Activated CD4-positive, alpha-beta T cell treated with anti-CD3 and anti-CD28 coated beads for 36 hours (primary cell): ENCODE measurements around the gene ABCA7. TPM values are rescaled to one million over a fixed set of nuclear protein-coding genes. Genes with fewer than 3 reads are reported as not detected.

ENCODE experiments used
- ATAC-seq: fragments of 200-7000 bp; cut with Tn5 transposase; one replicate; pipeline ENCODE4 v1.10.0; 2021; ENCODE audit warnings: mild to moderate bottlenecking, moderate library complexity
- CTCF ChIA-PET: fragments of 350-600 bp; sonication (Branson Sonifier 250); formaldehyde crosslinking; loops from one replicate; lab custom pipeline; 2021; ENCODE audit warnings: antibody characterized with exemption; lab: Charles Lee
- POLR2A ChIA-PET: fragments of 350-600 bp; sonication (Branson Sonifier 250); formaldehyde crosslinking; loops from one replicate; lab custom pipeline; 2021; ENCODE audit warnings: antibody characterized with exemption, inconsistent platforms; lab: Charles Lee
- DNase-seq: peaks from one replicate; pipeline ENCODE4 v3.0.0-alpha.2; 2020
- H3K27ac Mint-ChIP-seq: one replicate; pipeline ENCODE4 v1.8.0; 2021; ENCODE audit warnings: mixed read lengths
- H3K27me3 Mint-ChIP-seq: one replicate; pipeline ENCODE4 v1.8.0; 2021; ENCODE audit warnings: mixed read lengths
- H3K36me3 Mint-ChIP-seq: one replicate; pipeline ENCODE4 v1.8.0; 2021; ENCODE audit warnings: low read depth, mixed read lengths
- H3K4me1 Mint-ChIP-seq: one replicate; pipeline ENCODE4 v1.8.0; 2021; ENCODE audit warnings: mixed read lengths
- H3K4me3 Mint-ChIP-seq: one replicate; pipeline ENCODE4 v1.8.0; 2021; ENCODE audit warnings: mild to moderate bottlenecking, moderate library complexity, mixed read lengths
- H3K9me3 Mint-ChIP-seq: one replicate; pipeline ENCODE4 v1.8.0; 2021; ENCODE audit warnings: low read depth, mixed read lengths
- intact Hi-C, 2 experiments: fragments of 100-400 bp; cut with DNase I in 1 of 2; cut with micrococcal nuclease in 1 of 2; formaldehyde crosslinking; loops; one replicate each; pipeline versions ENCODE4 v1.14.2 to v1.15.1; 2022 to 2024; cut with DNase I, micrococcal nuclease
- total RNA-seq, 2 experiments: library from RNA; stranded (reverse); gene quantifications; one replicate each; pipeline ENCODE4 v1.2.3, GENCODE V29; 2021

Gene ABCA7
- total RNA-seq, 2 experiments from 2014 or later: 14.4 to 16.9 TPM

DNA sequence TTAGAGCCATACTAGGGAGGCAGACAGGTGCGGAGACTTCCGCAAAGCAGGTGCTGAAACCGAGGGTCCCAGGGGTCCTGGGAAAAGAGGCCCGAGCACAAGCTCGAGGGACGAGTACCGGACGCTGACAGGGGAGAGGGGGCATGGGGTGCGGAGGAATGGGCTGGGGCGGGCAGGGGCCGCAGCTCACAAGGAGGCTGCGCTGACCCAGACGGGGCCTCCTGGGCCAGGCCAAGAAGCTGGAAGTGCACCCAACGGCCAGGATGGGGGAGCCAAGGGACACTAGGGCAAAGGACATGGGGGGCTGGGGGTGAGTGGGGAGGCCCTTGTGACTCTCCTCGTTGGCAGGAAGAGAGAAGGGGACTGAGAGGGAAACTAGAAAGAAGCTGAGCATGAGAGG is 53.4 kb downstream of the ABCA7 start:
- Mint-ChIP-seq H3K27ac (peak overlapping the region; percentile 24), H3K27me3 (no peaks in the 10 kb centered on the region)

DNA sequence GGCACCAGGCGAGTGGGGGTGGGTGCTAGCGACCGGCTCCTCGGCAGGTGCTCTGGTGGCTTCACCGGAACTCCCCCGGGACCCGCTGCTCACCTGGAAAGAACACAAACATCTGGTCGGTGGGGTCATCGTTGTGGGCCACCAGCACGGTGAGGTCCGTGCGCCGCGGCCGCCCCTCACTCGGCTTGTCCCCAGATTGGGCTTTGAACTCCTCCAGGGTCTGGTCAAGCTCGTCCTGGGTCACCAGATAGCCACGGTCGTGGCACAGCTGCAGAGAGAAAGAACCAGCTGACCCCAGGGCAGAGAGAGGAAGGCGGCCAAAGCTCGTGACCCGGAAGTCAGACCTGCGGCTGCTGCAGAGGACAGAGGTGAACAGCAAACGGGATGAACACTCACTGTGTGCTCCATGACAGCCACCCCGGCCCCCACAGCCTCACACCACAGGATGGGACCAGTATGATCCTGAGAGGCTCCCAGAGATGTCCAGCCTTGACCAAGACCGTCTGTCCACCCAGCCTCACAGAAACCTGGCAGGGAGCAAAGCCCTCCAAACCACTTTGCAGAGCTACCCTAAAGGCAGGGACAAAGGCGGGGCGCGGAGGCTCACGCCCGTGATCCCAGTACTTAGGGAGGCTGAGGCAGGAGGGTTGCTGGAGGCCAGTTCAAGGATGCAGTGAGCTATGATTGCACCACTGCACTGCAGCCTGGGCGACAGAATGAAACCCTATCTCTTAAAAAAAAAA is 54.1 kb downstream of the ABCA7 start:
- DNase-seq: no peak
- ATAC-seq: no peak
- intact Hi-C loops: loop anchor here (2.0 kb wide), 2 partner anchors 17 to 173 kb away; no protein-coding TSS in a partner anchor
- ChIA-PET POLR2A (interaction anchor here (0.6 to 0.8 kb wide), 2 partner anchors 10 to 63 kb away, joined by 3 to 5 read pairs; no protein-coding TSS in a partner anchor), CTCF (interaction anchor here (0.7 to 2.1 kb wide), 5 partner anchors 9 to 151 kb away, joined by 3 to 7 read pairs (median 3); partner anchors contain the start of gene ARHGAP45)
- Mint-ChIP-seq H3K36me3 (peaks cover 25% of the 10 kb centered on the region), H3K4me3 (peak overlapping the region; percentile 88), H3K27ac (peak overlapping the region; percentile 80), H3K4me1 (peaks cover 42% of the 10 kb centered on the region), H3K27me3 (no peaks in the 10 kb centered on the region), H3K9me3 (no peaks in the 10 kb centered on the region)

More for the DNA sequence above, 53.4 kb downstream of the ABCA7 start:
- POLR2A ChIA-PET: interaction anchor here (0.6 to 0.8 kb wide), 3 partner anchors 9 to 62 kb away, joined by 3 to 5 read pairs (median 3); no protein-coding TSS in a partner anchor
- ATAC-seq (no peak), DNase-seq (no peak)
- H3K9me3 Mint-ChIP-seq: no peaks in the 10 kb centered on the region
- H3K4me1 Mint-ChIP-seq: peaks cover 40% of the 10 kb centered on the region
- intact Hi-C loops: no loop called here
- peak overlapping the region; percentile 88 for H3K4me3 Mint-ChIP-seq
- H3K36me3 Mint-ChIP-seq: peaks cover 28% of the 10 kb centered on the region
- CTCF ChIA-PET: interaction anchor here (2.1 kb wide), 1 partner anchor 152 kb away, joined by 7 read pairs; no protein-coding TSS in a partner anchor

- intact Hi-C loops: loop anchor here (2.0 kb wide), 2 partner anchors 18 to 172 kb away; no protein-coding TSS in a partner anchor
- Mint-ChIP-seq H3K27ac (peak overlapping the region; percentile 80), H3K27me3 (no peaks in the 10 kb centered on the region), H3K9me3 (peaks cover under 1% of the 10 kb centered on the region), H3K36me3 (peaks cover 25% of the 10 kb centered on the region), H3K4me3 (peak overlapping the region; percentile 88), H3K4me1 (peaks cover 44% of the 10 kb centered on the region)
- ATAC-seq (peak; percentile 3), DNase-seq (no peak)
- ChIA-PET CTCF (interaction anchor here (0.7 to 2.1 kb wide), 5 partner anchors 8 to 150 kb away, joined by 3 to 7 read pairs (median 3); partner anchors contain the start of gene ARHGAP45), POLR2A (interaction anchor here (0.7 kb wide), 1 partner anchor 9 kb away, joined by 3 read pairs; no protein-coding TSS in a partner anchor)
Observed at GRCh38 chr19:1094655-1094977, 54.7 kb downstream of the ABCA7 start.

GRCh38 chr19:1094978-1095701 is 55.2 kb downstream of the ABCA7 start, which contains the start of gene POLR2E:
TSS of gene POLR2E (minus strand) at chr19:1095375. CDS start at chr19:1095315, 60 bp downstream.
- peaks cover 49% of the 10 kb centered on the region for H3K4me1 Mint-ChIP-seq
- peak within 1 kb of the TSS; percentile 93 for H3K27ac Mint-ChIP-seq
- ChIA-PET CTCF (interaction anchor here (0.7 to 2.1 kb wide), 4 partner anchors 8 to 150 kb away, joined by 3 to 7 read pairs (median 3); partner anchors contain the start of gene ARHGAP45), POLR2A (interaction anchor here (0.7 kb wide), 1 partner anchor 9 kb away, joined by 3 read pairs; no protein-coding TSS in a partner anchor)
- DNase-seq: peak; percentile 99
- no peaks in the 10 kb centered on the region for H3K27me3 Mint-ChIP-seq
- ATAC-seq: peak; percentile 89
- peaks cover 25% of the 10 kb centered on the region for H3K36me3 Mint-ChIP-seq
- intact Hi-C loops: loop anchor here (1.0 to 5.0 kb wide), 10 partner anchors 13 to 299 kb away; partner anchors contain the start of genes ABCA7 (in 1 of the 2), ARHGAP45 (in 1 of the 2), RNU6-2 (in 1 of the 2) and STK11 (in 1 of the 2)
- peaks cover 4% of the 10 kb centered on the region for H3K9me3 Mint-ChIP-seq
- H3K4me3 Mint-ChIP-seq: peak within 1 kb of the TSS; percentile 88

- CTCF ChIA-PET: interaction anchor here (0.6 to 1.4 kb wide), 2 partner anchors 33 to 127 kb away, joined by 3 to 4 read pairs; no protein-coding TSS in a partner anchor
- intact Hi-C loops: loop anchor here in 1 of 2 experiments (5.0 kb wide), 1 partner anchor 35 kb away; no protein-coding TSS in a partner anchor
- ATAC-seq (no peak), DNase-seq (no peak)
- H3K4me1 Mint-ChIP-seq: peaks cover 64% of the 10 kb centered on the region
- peaks cover 4% of the 10 kb centered on the region for H3K9me3 Mint-ChIP-seq
- peaks cover 19% of the 10 kb centered on the region for H3K36me3 Mint-ChIP-seq
- no peaks in the 10 kb centered on the region for H3K27me3 Mint-ChIP-seq
- H3K27ac Mint-ChIP-seq: peak overlapping the region; percentile 18
- POLR2A ChIA-PET: no interaction called here
- no peak overlapping the region for H3K4me3 Mint-ChIP-seq
Observed at GRCh38 chr19:1097810-1098176, 57.9 kb downstream of the ABCA7 start.

DNA sequence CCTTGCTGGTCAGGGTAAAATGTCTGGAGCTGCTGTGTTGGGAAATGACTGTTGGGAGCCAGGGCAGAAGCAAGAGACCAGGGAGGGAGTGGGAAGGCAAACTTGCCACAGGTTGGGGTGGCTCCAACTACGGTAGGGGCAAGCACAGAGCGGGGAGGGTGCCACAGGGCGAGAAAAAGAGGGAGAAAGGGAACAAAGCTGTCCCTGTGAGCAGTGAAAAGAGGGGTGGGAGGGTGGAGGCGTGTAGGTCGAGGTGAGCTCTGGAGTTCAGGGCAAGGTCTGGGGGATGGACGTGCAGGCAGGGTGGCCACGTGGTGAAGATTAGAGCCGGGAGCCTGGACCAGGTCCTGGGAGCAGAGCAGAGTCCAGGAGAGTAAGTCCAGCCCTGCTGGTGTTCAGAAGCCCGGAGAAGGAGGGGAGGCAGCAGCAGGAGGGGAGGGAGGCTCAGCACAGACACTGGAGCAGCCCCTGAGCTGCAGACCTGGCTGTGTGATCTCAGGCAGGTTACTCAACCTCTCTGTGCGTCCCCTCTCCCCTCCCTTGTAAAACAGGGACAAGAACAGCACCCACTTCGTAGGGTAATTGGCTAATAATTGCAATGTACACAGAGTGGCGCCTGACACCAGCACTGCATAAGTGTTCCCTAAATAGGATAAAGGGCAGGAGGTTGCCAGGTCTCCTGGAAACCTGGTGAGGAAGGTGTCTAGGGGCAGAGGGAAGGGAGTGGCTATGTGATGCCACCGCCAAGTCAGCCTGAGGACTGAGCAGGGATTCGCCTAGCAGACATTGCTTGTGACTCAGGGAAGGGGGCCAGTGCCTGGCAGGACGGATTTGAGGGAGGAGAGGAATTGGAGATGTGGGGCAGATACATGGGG is 58.5 kb downstream of the ABCA7 start:
- no peak for ATAC-seq
- Mint-ChIP-seq H3K27me3 (no peaks in the 10 kb centered on the region), H3K9me3 (peaks cover 4% of the 10 kb centered on the region), H3K27ac (peak overlapping the region; percentile 61), H3K36me3 (peaks cover 13% of the 10 kb centered on the region), H3K4me3 (no peak overlapping the region), H3K4me1 (peaks cover 67% of the 10 kb centered on the region)
- ChIA-PET CTCF (interaction anchor here (0.6 to 1.4 kb wide), 2 partner anchors 33 to 127 kb away, joined by 3 to 4 read pairs; no protein-coding TSS in a partner anchor), POLR2A (no interaction called here)
- no peak for DNase-seq
- intact Hi-C loops: loop anchor here (1.0 to 5.0 kb wide), 4 partner anchors 21 to 107 kb away; partner anchors contain the start of gene STK11 (in 1 of the 2)

GRCh38 chr19:1101337-1101698 is 61.4 kb downstream of the ABCA7 start:
- ChIA-PET POLR2A (interaction anchor here (0.5 kb wide), 1 partner anchor 989 kb away, joined by 3 read pairs; no protein-coding TSS in a partner anchor), CTCF (interaction anchor here (0.6 to 1.4 kb wide), 4 partner anchors 12 to 178 kb away, joined by 3 to 4 read pairs (median 3); no protein-coding TSS in a partner anchor)
- H3K27me3 Mint-ChIP-seq: no peaks in the 10 kb centered on the region
- intact Hi-C loops: loop anchor here in 1 of 2 experiments (5.0 kb wide), 1 partner anchor 34 kb away; the partner anchor contains the start of gene ARHGAP45
- H3K9me3 Mint-ChIP-seq: peaks cover 4% of the 10 kb centered on the region
- DNase-seq (no peak), ATAC-seq (no peak)
- peaks cover 4% of the 10 kb centered on the region for H3K36me3 Mint-ChIP-seq
- H3K27ac Mint-ChIP-seq: peak overlapping the region; percentile 83
- H3K4me3 Mint-ChIP-seq: peak overlapping the region; percentile 32
- H3K4me1 Mint-ChIP-seq: peaks cover 62% of the 10 kb centered on the region

DNA sequence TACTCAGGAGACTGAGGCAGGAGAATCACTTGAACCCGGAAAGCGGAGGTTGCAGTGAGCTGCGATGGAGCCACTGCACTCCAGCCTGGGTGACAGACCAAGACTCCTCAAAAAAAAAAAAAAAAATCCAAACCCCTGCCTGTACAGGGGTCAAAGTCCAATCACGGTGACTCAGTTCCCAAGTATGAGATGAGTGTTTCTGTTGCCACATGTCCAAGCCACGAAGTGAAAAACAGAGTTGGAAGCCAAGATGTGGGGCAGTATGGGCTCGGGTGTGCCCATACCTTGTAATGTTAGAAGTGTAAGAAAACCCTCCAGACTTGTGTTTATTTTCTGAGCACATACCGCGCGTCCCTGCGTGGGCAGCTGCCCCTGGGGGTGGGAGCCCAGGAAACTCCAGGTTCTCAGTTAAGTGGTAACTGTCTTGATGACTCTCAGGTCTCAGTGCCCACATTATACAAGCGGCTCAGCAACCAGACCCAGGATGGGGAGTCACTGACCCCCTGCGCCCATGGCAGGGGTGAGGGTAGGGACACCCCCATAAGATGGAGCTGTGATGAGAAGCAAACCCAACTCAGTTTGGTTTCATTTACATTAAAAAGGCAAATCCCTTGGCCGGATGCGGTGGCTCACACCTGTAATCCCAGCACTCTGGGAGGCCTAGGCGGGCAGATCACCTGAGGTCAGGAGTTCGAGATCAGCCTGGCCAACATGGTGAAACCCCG is 62.7 kb downstream of the ABCA7 start:
- H3K27ac Mint-ChIP-seq: peak overlapping the region; percentile 83
- ChIA-PET POLR2A (interaction anchor here (0.6 kb wide), 2 partner anchors 10 to 30 kb away, joined by 3 to 12 read pairs; no protein-coding TSS in a partner anchor), CTCF (interaction anchor here (0.6 to 1.8 kb wide), 6 partner anchors 8 to 179 kb away, joined by 3 to 4 read pairs (median 3); partner anchors contain the start of gene ATP5F1D)
- peak; percentile 24 for ATAC-seq
- peaks cover 4% of the 10 kb centered on the region for H3K9me3 Mint-ChIP-seq
- H3K4me3 Mint-ChIP-seq: peak overlapping the region; percentile 61
- peaks cover 63% of the 10 kb centered on the region for H3K4me1 Mint-ChIP-seq
- H3K27me3 Mint-ChIP-seq: no peaks in the 10 kb centered on the region
- H3K36me3 Mint-ChIP-seq: peaks cover 7% of the 10 kb centered on the region
- peak; percentile 85 for DNase-seq
- intact Hi-C loops: loop anchor here (1.0 to 5.0 kb wide), 7 partner anchors 35 to 182 kb away; partner anchors contain the start of genes ATP5F1D (in 2 of the 2), RNU6-2 (in 2 of the 2), TMEM259 (in 2 of the 2) and ARHGAP45 (in 1 of the 2)

DNA sequence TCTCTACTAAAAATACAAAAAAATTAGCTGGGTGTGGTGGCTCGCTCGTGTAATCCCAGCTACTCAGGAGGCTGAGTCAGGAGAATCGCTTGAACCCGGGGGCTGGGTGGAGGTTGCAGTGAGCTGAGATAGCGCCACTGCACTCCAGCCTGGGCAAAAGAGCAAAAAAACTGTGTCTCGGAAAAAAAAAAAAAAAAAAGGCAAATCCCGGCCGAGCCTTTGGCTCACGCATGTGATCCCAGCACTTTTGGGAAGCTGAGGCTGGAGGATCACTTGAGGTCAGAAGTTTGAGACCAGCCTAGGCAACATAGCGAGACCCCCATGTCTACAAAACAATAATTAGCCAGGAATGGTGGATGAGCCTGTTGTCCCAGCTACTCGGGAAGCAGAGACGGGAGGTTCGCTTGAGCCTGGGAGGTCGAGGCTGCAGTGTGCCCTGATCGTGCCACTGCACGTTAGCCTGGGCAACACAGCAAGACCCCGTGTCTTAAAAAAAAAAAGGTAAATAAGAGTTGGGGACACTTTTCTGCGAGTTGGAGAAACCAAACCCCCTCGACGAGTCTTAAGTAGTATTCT is 63.3 kb downstream of the ABCA7 start:
- DNase-seq (no peak), ATAC-seq (no peak)
- Mint-ChIP-seq H3K4me3 (peak overlapping the region; percentile 61), H3K27ac (peak overlapping the region; percentile 83), H3K36me3 (peaks cover 7% of the 10 kb centered on the region), H3K27me3 (no peaks in the 10 kb centered on the region), H3K9me3 (peaks cover 4% of the 10 kb centered on the region), H3K4me1 (peaks cover 57% of the 10 kb centered on the region)
- CTCF ChIA-PET: interaction anchor here (0.6 to 1.8 kb wide), 5 partner anchors 9 to 166 kb away, joined by 3 to 4 read pairs (median 3); partner anchors contain the start of gene ATP5F1D
- intact Hi-C loops: loop anchor here (1.0 to 5.0 kb wide), 6 partner anchors 36 to 166 kb away; partner anchors contain the start of genes ATP5F1D (in 2 of the 2), RNU6-2 (in 2 of the 2), TMEM259 (in 2 of the 2) and ARHGAP45 (in 1 of the 2)
- POLR2A ChIA-PET: interaction anchor here (0.6 kb wide), 1 partner anchor 10 kb away, joined by 3 read pairs; no protein-coding TSS in a partner anchor
